Neural crest cell (in vitro differentiated cells): Measurements from ENCODE around the gene RSRP1. TPM values are rescaled to one million over a fixed set of nuclear protein-coding genes. Genes with fewer than 3 reads are reported as not detected.

Experiments
- DNase-seq: peaks from one replicate; pipeline ENCODE4 v3.0.0; 2021; ENCODE audit warnings: low read depth, mixed read lengths, low spot score
- H3K27ac Mint-ChIP-seq: one replicate; pipeline ENCODE4 v1.8.0; 2021; ENCODE audit warnings: mild to moderate bottlenecking, mixed read lengths; ENCODE audit not compliant: unreplicated experiment
- H3K27me3 Mint-ChIP-seq: 2 replicates; pipeline ENCODE4 v1.8.0; 2021; ENCODE audit warnings: low read depth, mild to moderate bottlenecking, mixed read lengths
- H3K36me3 Mint-ChIP-seq: 2 replicates; pipeline ENCODE4 v1.8.0; 2021; ENCODE audit warnings: low read depth, mild to moderate bottlenecking, mixed read lengths
- H3K4me1 Mint-ChIP-seq: 2 replicates; pipeline ENCODE4 v1.8.0; 2021; ENCODE audit warnings: mixed read lengths
- H3K4me3 Mint-ChIP-seq: one replicate; pipeline ENCODE4 v1.8.0; 2021; ENCODE audit warnings: mild to moderate bottlenecking, mixed read lengths
- H3K9me3 Mint-ChIP-seq: 2 replicates; pipeline ENCODE4 v1.8.0; 2021; ENCODE audit warnings: mixed read lengths
- CTCF ChIP-seq: fragments of 200-600 bp; sonication (generic); conservative IDR thresholded peaks from 2 replicates; pipeline ENCODE4 v1.5.0; 2021; ENCODE audit warnings: antibody characterized with exemption, mild to moderate bottlenecking
- total RNA-seq: library from RNA; stranded (reverse); gene quantifications from 2 replicates; pipeline ENCODE4 v1.2.1, GENCODE V29; 2021

The RSRP1 gene
- total RNA-seq, 1 donor from 2014 or later = 74.2 TPM

- peaks cover 19% of the 10 kb centered on the region for H3K4me1 Mint-ChIP-seq
- no peak overlapping the region for H3K27ac Mint-ChIP-seq
- no peaks in the 10 kb centered on the region for H3K9me3 Mint-ChIP-seq
- H3K27me3 Mint-ChIP-seq = peaks cover 7% of the 10 kb centered on the region
- H3K36me3 Mint-ChIP-seq = no peaks in the 10 kb centered on the region
- H3K4me3 Mint-ChIP-seq = no peak overlapping the region
- no peak for TF ChIP-seq CTCF
- DNase-seq = no peak
Measured at GRCh38 chr1:25197982-25198662, 49.1 kb downstream of the RSRP1 start.

DNA sequence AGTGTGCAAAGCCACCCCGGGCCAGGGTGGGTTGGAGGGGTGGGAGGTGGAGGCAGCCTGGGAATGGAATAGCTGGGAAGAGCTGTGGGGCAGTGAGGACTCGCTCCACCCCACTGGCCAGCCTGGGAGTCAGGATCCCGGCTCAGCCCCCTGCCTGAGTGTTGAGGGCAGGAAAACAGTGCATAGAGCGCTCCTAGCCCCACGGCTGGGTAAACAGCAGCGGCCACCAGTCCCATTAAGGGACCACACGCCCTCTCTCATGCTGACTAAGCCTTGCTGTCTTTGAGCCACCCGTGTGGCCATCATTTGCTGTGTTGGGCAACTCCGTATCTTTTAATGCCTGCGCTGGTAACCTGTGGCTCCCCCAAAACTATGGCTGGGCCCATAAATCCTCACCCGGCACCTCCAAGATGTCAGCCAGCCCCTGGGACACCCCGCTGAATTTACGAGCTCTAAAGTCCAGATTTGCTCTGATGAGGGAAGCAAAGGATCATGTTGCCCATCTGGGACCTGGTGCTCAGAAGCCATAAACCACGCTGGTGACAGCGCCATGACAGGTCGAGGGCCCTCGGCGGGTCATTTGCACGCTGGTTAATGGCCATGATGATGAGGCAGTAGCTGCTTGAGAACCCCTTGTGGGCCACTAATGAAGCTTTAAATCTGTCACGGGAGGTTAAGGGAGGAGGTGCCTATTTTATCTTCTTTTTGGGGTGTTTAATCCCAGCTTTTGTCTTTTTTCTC lies 49.8 kb downstream of the RSRP1 start:
- TF ChIP-seq CTCF = no peak
- no peaks in the 10 kb centered on the region for H3K36me3 Mint-ChIP-seq
- DNase-seq = no peak
- peaks cover 19% of the 10 kb centered on the region for H3K4me1 Mint-ChIP-seq
- H3K27ac Mint-ChIP-seq = no peak overlapping the region
- H3K9me3 Mint-ChIP-seq = no peaks in the 10 kb centered on the region
- peaks cover 7% of the 10 kb centered on the region for H3K27me3 Mint-ChIP-seq
- no peak overlapping the region for H3K4me3 Mint-ChIP-seq

GRCh38 chr1:25196830-25197229 lies 50.4 kb downstream of the RSRP1 start:
- Mint-ChIP-seq H3K27me3 (peaks cover 7% of the 10 kb centered on the region), H3K9me3 (no peaks in the 10 kb centered on the region), H3K4me1 (peaks cover 19% of the 10 kb centered on the region), H3K27ac (no peak overlapping the region), H3K4me3 (no peak overlapping the region), H3K36me3 (no peaks in the 10 kb centered on the region)
- no peak for DNase-seq
- no peak for TF ChIP-seq CTCF

DNA sequence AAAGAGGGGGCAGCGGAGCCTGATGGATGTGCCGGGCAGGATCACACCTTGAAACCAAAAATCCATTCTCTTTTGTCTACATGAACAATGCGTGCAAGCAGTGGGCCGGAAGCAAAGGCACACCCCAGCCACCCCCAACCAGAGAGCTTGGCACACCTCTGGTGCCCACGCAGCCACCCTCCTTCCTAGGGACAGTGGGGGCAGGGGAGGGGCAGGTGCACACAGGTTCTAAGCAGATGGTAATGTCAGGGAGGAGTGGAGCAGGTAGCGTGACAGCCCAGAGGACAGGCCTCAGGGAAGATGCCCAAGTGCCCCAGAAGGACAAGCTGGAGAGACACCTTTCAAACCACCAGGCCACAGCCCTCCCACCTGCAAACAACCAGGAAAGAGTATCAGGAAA lies 51.4 kb downstream of the RSRP1 start:
- Mint-ChIP-seq H3K4me3 (no peak overlapping the region), H3K9me3 (no peaks in the 10 kb centered on the region), H3K27ac (no peak overlapping the region), H3K4me1 (peaks cover 19% of the 10 kb centered on the region), H3K36me3 (no peaks in the 10 kb centered on the region), H3K27me3 (peaks cover 5% of the 10 kb centered on the region)
- no peak for TF ChIP-seq CTCF
- no peak for DNase-seq

DNA sequence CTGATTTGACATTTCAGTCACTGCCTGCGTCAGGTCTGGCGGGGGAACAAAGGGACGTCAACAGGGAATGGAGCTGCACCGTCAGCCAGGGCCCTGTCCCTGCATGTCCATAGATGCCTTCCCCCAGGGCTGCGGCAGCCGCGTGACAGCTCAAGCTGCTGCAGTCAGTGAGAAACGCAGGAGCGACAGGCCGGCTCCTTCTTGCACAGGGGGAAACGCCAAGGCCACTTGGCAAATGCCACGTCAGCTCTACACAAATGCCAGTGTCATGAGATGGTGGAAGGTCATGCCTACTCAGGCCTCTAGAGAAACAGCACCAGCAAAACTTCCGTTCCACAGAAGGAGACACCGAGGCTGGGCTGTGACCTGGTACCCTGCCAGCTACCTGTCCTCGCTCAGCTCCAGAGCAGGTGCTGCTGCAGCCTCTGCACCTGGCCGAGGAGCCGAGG lies 52.7 kb downstream of the RSRP1 start:
- no peak for TF ChIP-seq CTCF
- no peak for DNase-seq
- Mint-ChIP-seq H3K27me3 (peaks cover 5% of the 10 kb centered on the region), H3K9me3 (no peaks in the 10 kb centered on the region), H3K4me1 (peaks cover 19% of the 10 kb centered on the region), H3K4me3 (no peak overlapping the region), H3K36me3 (no peaks in the 10 kb centered on the region), H3K27ac (no peak overlapping the region)
